ENCODE data around the gene SURF1.

- no peak for TF ChIP-seq POLR2A (IDR thresholded peaks at IDR 0.05; ENCODE audit: low read depth, low read length)
- TF ChIP-seq TAF1 (IDR thresholded peaks at IDR 0.05; ENCODE audit: borderline replicate concordance, low read depth, low read length): no peak
- TF ChIP-seq POLR2AphosphoS5 (IDR thresholded peaks at IDR 0.05; ENCODE audit: low read depth, low read length): no peak
Measured at GRCh38 chr9:133371261-133371711, 15.0 kb upstream of the SURF1 start.
